HG03460 (cell line): Measurements from ENCODE around the gene FAM204A.

Source experiments
- ATAC-seq: cut with Tn5 transposase; IDR thresholded peaks from one replicate; pipeline ENCODE4 v1.9.1; 2021; ENCODE audit not compliant: unreplicated experiment

Gene FAM204A

GRCh38 chr10:118341791-118342637 is at the start of gene FAM204A:
Gene FAM204A (minus strand): TSS chr10:118342324. CDS start chr10:118336415, 5,909 bp downstream.
- ATAC-seq, result peak; percentile 100

GRCh38 chr10:118383699-118384098 is 41.6 kb upstream of the FAM204A start:
- no peak for ATAC-seq

GRCh38 chr10:118383063-118383689 is 41.1 kb upstream of the FAM204A start:
- ATAC-seq, result no peak

DNA sequence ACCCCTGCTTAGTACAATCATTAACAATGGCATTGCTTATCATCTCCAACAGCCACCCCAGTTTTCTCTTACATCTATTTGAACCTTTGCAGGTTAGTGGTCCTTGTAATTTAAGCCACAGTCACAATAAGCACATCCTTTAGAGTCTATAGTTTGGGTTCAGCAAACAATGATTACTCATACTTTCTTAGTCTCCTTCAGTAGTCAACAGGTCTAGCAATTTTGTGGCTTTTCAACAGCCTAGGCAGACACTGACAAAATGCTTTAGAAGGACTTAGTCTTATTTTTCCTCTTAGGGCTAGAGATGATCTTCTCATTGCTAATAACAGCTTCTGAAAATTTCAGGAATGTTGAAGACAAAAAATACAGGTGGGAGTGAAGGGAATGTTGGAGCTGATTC is 32.3 kb upstream of the FAM204A start:
- no peak for ATAC-seq

GRCh38 chr10:118373786-118374185 is 31.7 kb upstream of the FAM204A start:
- ATAC-seq, result no peak

DNA sequence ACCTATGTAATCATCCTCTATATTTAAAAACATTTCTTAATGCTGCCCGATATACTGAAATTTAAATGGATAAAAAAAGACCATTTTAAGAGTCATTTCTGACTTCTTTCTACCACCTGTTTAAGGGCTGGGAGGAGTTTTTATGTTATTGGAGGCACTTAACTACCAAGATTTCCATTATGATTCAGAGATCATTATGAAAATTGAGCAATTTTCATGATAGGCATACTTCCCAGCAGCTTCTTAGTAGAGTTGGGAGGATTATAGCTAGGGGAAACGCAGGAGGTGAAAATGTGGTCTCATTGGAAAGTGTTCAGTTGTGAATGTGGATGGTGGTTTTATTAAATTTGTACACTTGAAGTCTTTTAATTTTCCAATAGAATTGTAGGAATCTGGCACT is 28.4 kb upstream of the FAM204A start:
- ATAC-seq, result no peak

DNA sequence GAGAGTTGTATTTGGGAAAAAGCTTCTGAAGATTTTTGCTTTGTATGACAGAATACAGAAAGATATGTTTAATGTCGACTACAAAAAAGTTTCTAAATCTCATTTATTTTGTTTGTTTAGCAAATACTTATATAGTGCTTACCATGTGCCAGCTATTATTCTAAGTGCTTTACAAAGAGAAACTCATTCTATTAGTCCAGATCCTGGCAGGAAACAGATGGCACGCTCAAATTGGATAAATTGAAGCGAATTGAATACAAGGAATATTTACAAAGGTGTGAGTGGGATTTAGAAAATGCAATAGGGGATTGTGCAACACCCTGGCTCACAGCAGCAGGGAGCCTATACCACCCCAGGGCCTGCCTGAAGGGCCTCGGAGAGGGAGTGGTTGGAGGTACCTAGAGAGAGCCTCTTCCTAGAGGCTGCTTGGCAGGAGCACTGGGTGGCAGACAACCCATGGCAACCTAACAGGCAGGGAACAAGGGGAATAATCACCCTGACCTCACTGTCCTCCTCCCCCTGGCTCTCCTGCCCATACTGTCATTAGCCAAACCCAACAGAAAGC is 27.6 kb upstream of the FAM204A start:
- ATAC-seq, result no peak

GRCh38 chr10:118365702-118366101 is 23.6 kb upstream of the FAM204A start:
- no peak for ATAC-seq

DNA sequence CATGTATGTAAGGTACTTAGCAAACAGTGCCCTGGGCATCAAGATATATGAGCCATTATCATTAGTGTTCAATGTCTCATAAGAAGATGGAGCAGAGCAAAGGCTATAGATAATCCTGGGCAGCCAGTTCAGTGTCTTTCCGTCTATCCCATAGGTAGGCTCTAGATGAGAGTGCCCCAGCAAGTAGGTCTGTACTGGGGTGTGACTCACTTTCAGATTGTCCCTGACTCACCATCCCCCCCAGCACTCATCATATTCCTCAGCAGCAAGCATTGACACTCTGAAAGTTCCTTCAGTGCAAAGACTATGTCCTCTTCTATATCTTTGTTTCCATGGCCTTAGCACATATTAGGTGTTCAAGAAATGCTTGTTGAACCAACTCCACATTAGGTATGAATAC is 20.0 kb upstream of the FAM204A start:
- ATAC-seq, result no peak

DNA sequence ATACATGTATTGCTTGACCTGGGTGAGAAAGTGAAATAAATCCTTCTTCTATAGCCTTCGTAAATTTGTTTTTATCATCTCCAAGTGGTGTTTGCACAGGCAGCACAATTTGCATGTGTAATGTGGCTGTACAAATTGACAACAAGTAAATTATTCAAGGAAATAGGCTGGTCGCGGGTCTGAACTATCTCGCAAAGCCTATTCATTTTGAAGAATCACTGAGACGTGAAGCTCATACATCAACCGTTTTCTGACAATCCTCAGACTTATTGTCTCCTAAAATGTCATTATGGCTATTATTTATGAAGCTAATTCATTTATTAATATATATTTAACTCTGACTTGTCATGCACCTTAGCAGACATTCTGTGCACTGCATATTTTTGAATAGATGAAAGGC is 16.2 kb upstream of the FAM204A start:
- ATAC-seq, result no peak

DNA sequence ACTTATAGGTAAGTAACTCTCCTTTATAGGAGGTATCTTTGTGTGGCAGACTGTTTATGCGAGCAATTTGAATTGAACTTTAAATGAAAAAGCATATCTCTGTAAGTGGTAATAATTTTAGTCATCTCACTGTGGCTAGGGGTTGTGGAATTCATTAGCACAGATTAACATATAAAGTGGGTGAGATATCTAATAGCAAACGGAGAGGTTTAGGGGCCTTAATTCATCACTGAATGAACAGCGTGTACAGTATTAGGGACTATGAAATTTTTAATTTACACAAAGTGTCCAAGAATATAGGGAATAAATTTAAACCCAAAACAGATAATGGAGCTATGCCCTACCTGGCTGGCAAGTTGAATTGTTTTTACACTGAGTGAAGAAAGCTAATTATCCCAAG is 15.7 kb upstream of the FAM204A start:
- ATAC-seq, result no peak

GRCh38 chr10:118356628-118357027 is 14.5 kb upstream of the FAM204A start:
- ATAC-seq, result no peak

DNA sequence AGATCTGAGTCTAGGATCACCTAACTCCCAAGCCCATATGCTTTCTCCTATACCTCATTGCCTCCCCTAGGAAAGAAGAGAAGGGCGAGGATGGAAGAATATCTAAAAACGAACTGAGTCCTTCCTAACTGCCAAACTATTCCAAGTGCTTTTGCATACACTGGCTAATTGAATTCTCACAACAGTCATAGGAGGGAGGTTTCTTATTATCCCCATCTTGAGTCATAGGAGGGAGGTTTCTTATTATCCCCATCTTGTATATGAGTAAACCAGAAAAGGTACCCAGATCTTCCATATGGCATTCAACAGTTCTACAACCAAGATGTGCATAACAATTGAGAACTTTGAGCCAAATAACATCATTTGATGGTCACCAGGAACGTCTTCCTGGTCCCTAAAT is 13.1 kb upstream of the FAM204A start:
- ATAC-seq, result no peak

- ATAC-seq, result no peak
These were observed 7.1 kb upstream of the FAM204A start for GRCh38 chr10:118349235-118349634.

- ATAC-seq, result no peak
These were observed 1.4 kb upstream of the FAM204A start for GRCh38 chr10:118343549-118343948.

DNA sequence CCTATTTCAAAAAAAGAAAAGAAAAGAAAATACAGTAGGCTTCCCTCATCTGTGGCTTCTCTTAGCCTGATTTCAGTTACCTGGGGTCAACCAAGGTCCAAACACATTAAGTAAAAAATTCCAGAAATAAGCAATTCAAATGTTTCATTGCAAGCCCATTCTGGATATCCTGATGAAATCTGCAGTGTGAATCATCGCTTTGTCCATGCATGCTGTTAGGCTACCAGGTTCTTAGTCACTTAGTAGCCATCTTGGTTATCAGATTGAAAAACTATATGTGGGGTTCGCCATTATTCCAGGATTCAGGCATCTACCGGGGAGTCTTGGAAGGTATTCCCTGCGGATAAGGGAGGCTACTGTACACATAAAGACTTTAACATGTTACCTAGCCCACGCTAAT is 991 bp upstream of the FAM204A start:
- no peak for ATAC-seq

- peak; percentile 4 for ATAC-seq
These were observed 505 bp upstream of the FAM204A start for GRCh38 chr10:118342638-118343020.

DNA sequence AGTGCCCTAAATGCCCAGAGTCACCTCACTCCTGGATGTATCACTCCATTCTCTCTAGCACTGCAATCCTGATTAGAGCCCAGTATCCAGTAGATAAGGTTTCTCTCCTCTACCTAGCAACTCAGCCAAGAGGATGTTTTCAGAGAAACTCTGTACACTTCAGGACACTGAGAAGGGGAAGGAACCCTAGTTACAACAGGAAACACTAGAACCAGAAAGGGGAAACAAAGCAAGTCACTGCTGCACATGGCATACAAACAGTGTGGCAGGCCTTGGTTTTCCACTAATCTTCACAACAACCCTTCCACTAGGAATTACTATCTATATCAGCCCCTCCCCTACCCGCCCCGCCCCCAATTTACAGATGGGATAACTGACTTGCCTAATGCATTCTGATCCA is 1.6 kb downstream of the FAM204A start:
- ATAC-seq, result no peak

DNA sequence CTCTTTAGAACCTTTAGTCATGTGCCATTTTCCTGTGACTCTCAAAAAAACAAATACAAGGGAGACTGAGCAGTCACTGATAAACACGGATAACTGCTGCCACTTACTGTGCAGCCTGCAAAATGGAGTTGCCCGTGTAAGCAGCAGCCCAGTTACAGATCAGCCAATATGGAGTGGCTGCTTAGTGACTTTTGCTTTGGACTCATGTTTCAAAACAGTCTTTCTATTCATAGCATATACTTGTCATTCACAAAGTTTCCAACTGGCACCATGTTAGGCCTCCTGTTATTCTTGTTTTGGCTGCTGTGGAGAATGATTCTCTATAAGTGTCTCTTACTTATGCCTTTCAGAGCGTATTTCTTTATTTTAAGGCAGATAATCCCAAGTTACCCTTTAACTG is 3.0 kb downstream of the FAM204A start:
- ATAC-seq, result no peak

GRCh38 chr10:118337356-118337755 is 4.8 kb downstream of the FAM204A start:
- ATAC-seq, result no peak

GRCh38 chr10:118333871-118334270 is 8.3 kb downstream of the FAM204A start:
- no peak for ATAC-seq
